HFF-Myc (cell line): Measurements from ENCODE around the gene TBC1D21.

ENCODE experiments used
- DNase-seq: peaks from one replicate; pipeline ENCODE4 v3.0.0-alpha.2; 2011; ENCODE audit warnings: low read depth; ENCODE audit errors: extremely low read depth
- H3K4me3 ChIP-seq: replicated peaks from 2 replicates; pipeline ENCODE4 v1.5.1; 2011; ENCODE audit warnings: low read depth, mild to moderate bottlenecking, control low read depth, low read length
- CTCF ChIP-seq: IDR thresholded peaks from 2 replicates; pipeline ENCODE4 v1.5.1; 2012; ENCODE audit warnings: mild to moderate bottlenecking, low read depth, low read length, control low read depth; ENCODE audit errors: missing control alignments

TBC1D21 gene

GRCh38 chr15:73879426-73879825, 6.1 kb downstream of the TBC1D21 start:
- no peak for DNase-seq
- no peak overlapping the region for H3K4me3 ChIP-seq

GRCh38 chr15:73881579-73882320, 8.4 kb downstream of the TBC1D21 start:
- TF ChIP-seq CTCF = no peak
- H3K4me3 ChIP-seq = no peak overlapping the region
- no peak for DNase-seq

More at GRCh38 chr15:73879426-73879825, 6.1 kb downstream of the TBC1D21 start:
- TF ChIP-seq CTCF = no peak

GRCh38 chr15:73882761-73883419, 9.5 kb downstream of the TBC1D21 start:
- DNase-seq = no peak
- no peak for TF ChIP-seq CTCF
- H3K4me3 ChIP-seq = no peak overlapping the region

- TF ChIP-seq CTCF = no peak
- no peak overlapping the region for H3K4me3 ChIP-seq
- no peak for DNase-seq
Observed at GRCh38 chr15:73884159-73884558, 10.8 kb downstream of the TBC1D21 start.

- no peak overlapping the region for H3K4me3 ChIP-seq
- DNase-seq = no peak
- no peak for TF ChIP-seq CTCF
Observed at GRCh38 chr15:73885954-73886700, 12.8 kb downstream of the TBC1D21 start.

- no peak for DNase-seq
- no peak overlapping the region for H3K4me3 ChIP-seq
- TF ChIP-seq CTCF = no peak
Observed at GRCh38 chr15:73886717-73887345, 13.5 kb downstream of the TBC1D21 start.
